Endodermal cell (in vitro differentiated cells): ENCODE measurements around the gene EPHB1. TPM values are rescaled to one million over a fixed set of nuclear protein-coding genes. Genes with fewer than 3 reads are reported as not detected.

Experiments used
- DNase-seq: peaks from one replicate; pipeline ENCODE4 v3.0.0-alpha.2; 2017
- H3K27ac ChIP-seq: 2 replicates; pipeline ENCODE4 v1.5.1; 2013; ENCODE audit warnings: mild to moderate bottlenecking, low read depth, low read length, moderate library complexity
- H3K27me3 ChIP-seq: 2 replicates; pipeline ENCODE4 v1.6.1; 2013; ENCODE audit warnings: mild to moderate bottlenecking, low read length, moderate library complexity; ENCODE audit not compliant: insufficient read depth, control insufficient read depth, poor library complexity, severe bottlenecking
- H3K36me3 ChIP-seq: 2 replicates; pipeline ENCODE4 v1.7.0; 2013; ENCODE audit warnings: mild to moderate bottlenecking, low read length, moderate library complexity; ENCODE audit not compliant: control insufficient read depth, insufficient read depth
- H3K4me1 ChIP-seq: one replicate; pipeline ENCODE4 v1.7.0; 2013; ENCODE audit warnings: low read length; ENCODE audit not compliant: control insufficient read depth, insufficient read depth
- H3K4me3 ChIP-seq: 2 replicates; pipeline ENCODE4 v1.5.1; 2013; ENCODE audit warnings: mild to moderate bottlenecking, low read length, moderate library complexity
- H3K9ac ChIP-seq: 2 replicates; pipeline ENCODE4 v1.6.1; 2013; ENCODE audit warnings: mild to moderate bottlenecking, low read length, moderate library complexity; ENCODE audit not compliant: poor library complexity, severe bottlenecking; ENCODE audit errors: extremely low read depth
- H3K9me3 ChIP-seq: 2 replicates; pipeline ENCODE4 v1.6.1; 2013; ENCODE audit warnings: mild to moderate bottlenecking, low read length, moderate library complexity; ENCODE audit not compliant: control insufficient read depth
- H3K27ac Mint-ChIP-seq: 2 replicates; pipeline ENCODE4 v1.8.0; 2020; ENCODE audit warnings: mixed read lengths
- H3K27me3 Mint-ChIP-seq: 2 replicates; pipeline ENCODE4 v1.8.0; 2021; ENCODE audit warnings: mild to moderate bottlenecking, mixed read lengths; ENCODE audit not compliant: insufficient read depth
- H3K36me3 Mint-ChIP-seq: 2 replicates; pipeline ENCODE4 v1.8.0; 2020; ENCODE audit warnings: low read depth, mixed read lengths
- H3K4me1 Mint-ChIP-seq: 2 replicates; pipeline ENCODE4 v1.8.0; 2020; ENCODE audit warnings: mixed read lengths
- H3K4me3 Mint-ChIP-seq: 2 replicates; pipeline ENCODE4 v1.8.0; 2020; ENCODE audit warnings: mild to moderate bottlenecking, moderate library complexity, mixed read lengths
- H3K9me3 Mint-ChIP-seq: 2 replicates; pipeline ENCODE4 v1.8.0; 2020; ENCODE audit warnings: mild to moderate bottlenecking, mixed read lengths
- CTCF ChIP-seq: fragments of 200-600 bp; sonication (generic); conservative IDR thresholded peaks from 2 replicates; pipeline ENCODE4 v1.5.0; 2021; ENCODE audit warnings: antibody characterized with exemption, mild to moderate bottlenecking
- WGBS, 2 experiments: methylation state at CpG; one replicate each; pipeline versions ENCODE4 v1.1.5 to v1.1.7; 2013; ENCODE audit warnings: missing lambda C conversion rate in 2 of 2, mixed read lengths in 1 of 2; ENCODE audit not compliant: insufficient coverage in 1 of 2, insufficient read length in 1 of 2; 5-methylcytosine and 5-hydroxymethylcytosine counted together
- total RNA-seq, 2 donors: library from RNA; stranded (reverse); fragmentation: NEBNext Ultra II Directional in 1 of 2; extraction: Animal tissue kit (Norgen Biotek cat#: 25700) in 1 of 2; gene quantifications; 2 replicates in 1 of 2; 3 replicates in 1 of 2; pipeline ENCODE4 v1.2.1, GENCODE V29; 2021

EPHB1 gene
- total RNA-seq, 2 donors from 2014 or later, result 2.9 to 3.6 TPM

- peaks cover 19% of the 10 kb centered on the region for H3K27me3 ChIP-seq
- Mint-ChIP-seq H3K36me3 (no peaks in the 10 kb centered on the region), H3K9me3 (peaks cover 7% of the 10 kb centered on the region), H3K4me3 (no peak overlapping the region), H3K4me1 (no peaks in the 10 kb centered on the region), H3K27ac (no peak overlapping the region), H3K27me3 (peaks cover 52% of the 10 kb centered on the region)
- no peak overlapping the region for H3K9ac ChIP-seq
- DNase-seq, result no peak
- H3K27ac ChIP-seq, result no peak overlapping the region
- no peaks in the 10 kb centered on the region for H3K36me3 ChIP-seq
- H3K4me3 ChIP-seq, result no peak overlapping the region
- H3K4me1 ChIP-seq, result no peaks in the 10 kb centered on the region
- TF ChIP-seq CTCF, result no peak
- 98% methylated on average over 3 of the region's 3 CpGs; no CpG with 5 or more reads in 1 of the 2 experiments for WGBS, 2 experiments
- no peaks in the 10 kb centered on the region for H3K9me3 ChIP-seq
These were observed 127.0 kb downstream of the EPHB1 start for GRCh38 chr3:134922101-134922500.

GRCh38 chr3:134922866-134923265 is 127.8 kb downstream of the EPHB1 start:
- Histone ChIP-seq H3K27me3 (peaks cover 22% of the 10 kb centered on the region), H3K9ac (no peak overlapping the region), H3K36me3 (no peaks in the 10 kb centered on the region), H3K4me1 (no peaks in the 10 kb centered on the region), H3K27ac (no peak overlapping the region), H3K4me3 (no peak overlapping the region), H3K9me3 (no peaks in the 10 kb centered on the region)
- Mint-ChIP-seq H3K4me1 (no peaks in the 10 kb centered on the region), H3K9me3 (peaks cover 7% of the 10 kb centered on the region), H3K36me3 (no peaks in the 10 kb centered on the region), H3K27ac (no peak overlapping the region), H3K27me3 (peaks cover 57% of the 10 kb centered on the region), H3K4me3 (no peak overlapping the region)
- no peak for TF ChIP-seq CTCF
- 88 to 97% methylated on average over 6 of the region's 6 CpGs for WGBS, 2 experiments
- DNase-seq, result no peak

GRCh38 chr3:134923286-134923685 is 128.2 kb downstream of the EPHB1 start:
- peaks cover 57% of the 10 kb centered on the region for H3K27me3 Mint-ChIP-seq
- no peak for TF ChIP-seq CTCF
- Histone ChIP-seq H3K27me3 (peaks cover 26% of the 10 kb centered on the region), H3K9me3 (no peaks in the 10 kb centered on the region), H3K36me3 (no peaks in the 10 kb centered on the region), H3K27ac (no peak overlapping the region), H3K4me3 (no peak overlapping the region), H3K9ac (no peak overlapping the region), H3K4me1 (no peaks in the 10 kb centered on the region)
- H3K4me1 Mint-ChIP-seq, result no peaks in the 10 kb centered on the region
- H3K36me3 Mint-ChIP-seq, result no peaks in the 10 kb centered on the region
- peaks cover 7% of the 10 kb centered on the region for H3K9me3 Mint-ChIP-seq
- 82% methylated on average over 1 of the region's 1 CpG; no CpG with 5 or more reads in 1 of the 2 experiments for WGBS, 2 experiments
- no peak for DNase-seq
- H3K27ac Mint-ChIP-seq, result no peak overlapping the region
- H3K4me3 Mint-ChIP-seq, result no peak overlapping the region
